HEK293T (cell line): ENCODE measurements around the gene LMO7.

Experiments used
- CTCF ChIA-PET: fragments of 350-600 bp; formaldehyde crosslinking; extraction: SDS; loops from one replicate; lab custom pipeline; 2021; ENCODE audit warnings: antibody characterized with exemption, inconsistent platforms; lab: Yijun Ruan, JAX
- POLR2A ChIA-PET: fragments of 350-600 bp; formaldehyde crosslinking; extraction: SDS; loops from one replicate; lab custom pipeline; 2020; ENCODE audit warnings: antibody characterized with exemption, inconsistent platforms; lab: Yijun Ruan, JAX
- DNase-seq: peaks from one replicate; pipeline ENCODE4 v3.0.0; 2012; ENCODE audit warnings: mixed read lengths; ENCODE audit errors: extremely low spot score
- ARNT ChIP-seq: fragments of 450-650 bp; IDR thresholded peaks from 2 replicates; pipeline ENCODE4 v1.6.1; 2017; ENCODE audit warnings: mild to moderate bottlenecking
- BHLHE40 ChIP-seq: fragments of 450-650 bp; IDR thresholded peaks from 2 replicates; pipeline ENCODE4 v1.6.1; 2016; ENCODE audit warnings: mild to moderate bottlenecking, moderate library complexity, borderline replicate concordance
- CTBP1 ChIP-seq: fragments of 450-650 bp; IDR thresholded peaks from 2 replicates; pipeline ENCODE4 v1.6.1; 2016; ENCODE audit warnings: borderline replicate concordance
- ELF4 ChIP-seq: fragments of 450-650 bp; IDR thresholded peaks from 2 replicates; pipeline ENCODE4 v1.6.1; 2017; ENCODE audit warnings: antibody characterized with exemption
- FOXA1 ChIP-seq: fragments of 450-650 bp; IDR thresholded peaks from 2 replicates; pipeline ENCODE4 v1.6.1; 2016; ENCODE audit warnings: mild to moderate bottlenecking
- FOXK2 ChIP-seq: fragments of 450-650 bp; IDR thresholded peaks from 2 replicates; pipeline ENCODE4 v1.6.1; 2016; ENCODE audit warnings: mild to moderate bottlenecking
- FOXM1 ChIP-seq: fragments of 450-650 bp; IDR thresholded peaks from 2 replicates; pipeline ENCODE4 v1.6.1; 2017; ENCODE audit warnings: mild to moderate bottlenecking, borderline replicate concordance
- HDGF ChIP-seq: fragments of 450-650 bp; IDR thresholded peaks from 2 replicates; pipeline ENCODE4 v1.6.1; 2017; ENCODE audit warnings: antibody characterized with exemption, borderline replicate concordance
- L3MBTL2 ChIP-seq: fragments of 450-650 bp; conservative IDR thresholded peaks from 2 replicates; pipeline ENCODE4 v1.6.1; 2016; ENCODE audit warnings: mild to moderate bottlenecking
- LEF1 ChIP-seq: fragments of 450-650 bp; IDR thresholded peaks from 2 replicates; pipeline ENCODE4 v1.6.1; 2017; ENCODE audit warnings: mild to moderate bottlenecking, borderline replicate concordance
- NFRKB ChIP-seq: fragments of 450-650 bp; IDR thresholded peaks from 2 replicates; pipeline ENCODE4 v1.6.1; 2016; ENCODE audit warnings: mild to moderate bottlenecking, moderate library complexity
- PKNOX1 ChIP-seq: fragments of 450-650 bp; IDR thresholded peaks from 2 replicates; pipeline ENCODE4 v1.6.1; 2016
- SP1 ChIP-seq: fragments of 450-650 bp; IDR thresholded peaks from 2 replicates; pipeline ENCODE4 v1.6.1; 2017
- SUZ12 ChIP-seq: fragments of 450-650 bp; IDR thresholded peaks from 2 replicates; pipeline ENCODE4 v1.6.1; 2016; ENCODE audit warnings: mild to moderate bottlenecking
- TARDBP ChIP-seq: fragments of 450-650 bp; IDR thresholded peaks from 2 replicates; pipeline ENCODE4 v1.6.1; 2016
- ZNF384 ChIP-seq: fragments of 450-650 bp; IDR thresholded peaks from 2 replicates; pipeline ENCODE4 v1.6.1; 2016

LMO7 gene

GRCh38 chr13:75889427-75889826 is 253.3 kb downstream of the LMO7 start:
- POLR2A ChIA-PET: no interaction called here
- DNase-seq: no peak
- no peak for TF ChIP-seq ARNT
- TF ChIP-seq FOXM1: no peak
- no peak for TF ChIP-seq SP1
- no peak for TF ChIP-seq ELF4
- TF ChIP-seq FOXA1: no peak
- TF ChIP-seq CTBP1: no peak
- TF ChIP-seq L3MBTL2: no peak
- TF ChIP-seq TARDBP: no peak
- TF ChIP-seq LEF1: no peak
- CTCF ChIA-PET: interaction anchor here (0.6 to 2.0 kb wide), 6 partner anchors 9 to 1121 kb away, joined by 3 to 18 read pairs (median 3); no protein-coding TSS in a partner anchor

GRCh38 chr13:75895168-75895567 is 259.0 kb downstream of the LMO7 start:
- ChIA-PET CTCF (interaction anchor here (1.6 kb wide), 2 partner anchors 13 kb away, joined by 3 to 4 read pairs; no protein-coding TSS in a partner anchor), POLR2A (no interaction called here)

GRCh38 chr13:75896271-75896670 is 260.1 kb downstream of the LMO7 start:
- TF ChIP-seq SP1: no peak
- ChIA-PET CTCF (interaction anchor here (1.1 to 1.6 kb wide), 2 partner anchors 9 to 14 kb away, joined by 4 read pairs; no protein-coding TSS in a partner anchor), POLR2A (no interaction called here)
- DNase-seq: no peak

More at GRCh38 chr13:75895168-75895567, 259.0 kb downstream of the LMO7 start:
- no peak for DNase-seq
- TF ChIP-seq CTBP1 (no peak), FOXA1 (no peak)

- POLR2A ChIA-PET: no interaction called here
- TF ChIP-seq SP1 (no peak), NFRKB (no peak), PKNOX1 (no peak), ARNT (no peak), ELF4 (no peak), SUZ12 (no peak), FOXM1 (no peak), ZNF384 (no peak), BHLHE40 (no peak), L3MBTL2 (no peak), TARDBP (no peak), HDGF (no peak), CTBP1 (no peak), FOXK2 (no peak)
- CTCF ChIA-PET: no interaction called here
- DNase-seq: no peak
Observed at GRCh38 chr13:75897386-75897785, 261.3 kb downstream of the LMO7 start.

- DNase-seq: no peak
- ChIA-PET POLR2A (no interaction called here), CTCF (interaction anchor here (0.8 to 1.1 kb wide), 2 partner anchors 25 to 31 kb away, joined by 3 read pairs; no protein-coding TSS in a partner anchor)
- TF ChIP-seq FOXK2: no peak
- no peak for TF ChIP-seq BHLHE40
- TF ChIP-seq SP1: no peak
- no peak for TF ChIP-seq NFRKB
- TF ChIP-seq HDGF: no peak
- no peak for TF ChIP-seq LEF1
- TF ChIP-seq FOXM1: no peak
- no peak for TF ChIP-seq FOXA1
- no peak for TF ChIP-seq L3MBTL2
- no peak for TF ChIP-seq ELF4
- TF ChIP-seq TARDBP: no peak
Observed at GRCh38 chr13:75901501-75901900, 265.4 kb downstream of the LMO7 start.

- DNase-seq: no peak
- ChIA-PET POLR2A (no interaction called here), CTCF (interaction anchor here (0.8 to 1.3 kb wide), 3 partner anchors 26 to 32 kb away, joined by 3 to 5 read pairs (median 3); no protein-coding TSS in a partner anchor)
- TF ChIP-seq FOXK2 (no peak), NFRKB (no peak)
Observed at GRCh38 chr13:75902166-75903104, 266.3 kb downstream of the LMO7 start.

- peak; percentile 57 for DNase-seq
- POLR2A ChIA-PET: no interaction called here
Observed at GRCh38 chr13:75904012-75904411, 267.9 kb downstream of the LMO7 start.

More at GRCh38 chr13:75904012-75904411, 267.9 kb downstream of the LMO7 start:
- TF ChIP-seq CTBP1 (peak; percentile 93), L3MBTL2 (no peak), PKNOX1 (peak; percentile 76), ARNT (peak; percentile 93)
- CTCF ChIA-PET: interaction anchor here (0.8 to 1.3 kb wide), 6 partner anchors 11 to 208 kb away, joined by 3 to 5 read pairs (median 3); no protein-coding TSS in a partner anchor
